Adrenal gland (tissue), 12 donors: ENCODE measurements around the gene COQ6. TPM values are rescaled to one million over a fixed set of nuclear protein-coding genes. Genes with fewer than 3 reads are reported as not detected.

ENCODE experiments used
- DNase-seq, 7 donors: peaks; one replicate each; pipeline ENCODE4 v3.0.0-alpha.2; 2019 to 2020
- H3K27ac ChIP-seq, 5 donors: fragments of 200-600 bp; sonication (generic) in 4 of 5; 1 replicate in 3 of 5; 2 replicates in 2 of 5; pipeline versions ENCODE4 v1.5.1 to v1.8.0; 2016 to 2020; ENCODE audit warnings: mild to moderate bottlenecking in 1 of 5
- H3K27me3 ChIP-seq: fragments of 200-600 bp; 2 replicates; pipeline ENCODE4 v1.8.0; 2021
- H3K36me3 ChIP-seq, 2 donors: fragments of 200-600 bp; replicated peaks in 1 of 2; 1 replicate in 1 of 2; 2 replicates in 1 of 2; pipeline versions ENCODE4 v1.5.1 to v1.8.0; 2018 to 2022
- H3K4me1 ChIP-seq, 2 donors: fragments of 200-600 bp; replicated peaks in 1 of 2; 1 replicate in 1 of 2; 2 replicates in 1 of 2; pipeline versions ENCODE4 v1.5.1 to v1.8.0; 2018 to 2021
- H3K4me3 ChIP-seq, 4 donors: fragments of 200-600 bp; sonication (generic) in 3 of 4; one replicate each; pipeline ENCODE4 v1.5.1; 2016 to 2018
- H3K9me3 ChIP-seq, 3 donors: fragments of 200-600 bp; sonication (generic) in 1 of 3; replicated peaks in 1 of 3; 1 replicate in 2 of 3; 2 replicates in 1 of 3; pipeline versions ENCODE4 v1.5.1 to v1.8.0; 2016 to 2021
- POLR2A ChIP-seq, 2 donors: fragments of 450-650 bp; IDR thresholded peaks; one replicate each; pipeline ENCODE4 v1.6.1; 2017; ENCODE audit warnings: antibody characterized with exemption in 2 of 2, mild to moderate bottlenecking in 2 of 2, moderate library complexity in 1 of 2
- WGBS, 4 donors: extraction: QIAGEN DNeasy Blood & Tissue Kit in 2 of 4; methylation state at CpG; one replicate each; pipeline versions ENCODE4 v1.1.5 to v1.1.7; 2013 to 2017; 5-methylcytosine and 5-hydroxymethylcytosine counted together
- intact Hi-C, 2 donors: fragments of 100-400 bp; cut with DNase I; formaldehyde crosslinking; loops; one replicate each; pipeline versions ENCODE4 v1.14.1 to v1.15.0; 2022 to 2023
- polyA plus RNA-seq, 3 donors: library from polyadenylated mRNA; stranded (reverse); fragments of 200-250 nt in 2 of 3; fragments of 350-450 nt in 1 of 3; fragmentation: Illumina TruSeq in 1 of 3; extraction: RNeasy Lipid Tissue Mini Kit (QIAGEN cat#74804) in 1 of 3; gene quantifications; one replicate each; pipeline ENCODE4 v1.2.3, GENCODE V29; 2013 to 2014
- total RNA-seq, 9 donors: library from RNA; depleted of rRNA in 4 of 9; stranded (reverse); fragments of >200 nt in 4 of 9; fragments of 120-200 nt in 1 of 9; fragmentation: NEBNext Ultra II Directional in 1 of 9; extraction: Animal tissue kit (Norgen Biotek cat#: 25700) in 1 of 9; gene quantifications; one replicate each; pipeline versions ENCODE4 v1.1.0 to v1.2.4, GENCODE V29; 2013 to 2023
- TF ChIP-seq, protein P1 (sequence below), 6 experiments: fragments of 450-650 bp in 4 of 6; fragments of 200-600 bp in 2 of 6; sonication (generic) in 1 of 6; IDR thresholded peaks; 1 replicate in 5 of 6; 2 replicates in 1 of 6; pipeline versions ENCODE4 v1.5.1 to v1.8.0; 2016 to 2021; ENCODE audit warnings: antibody characterized with exemption in 6 of 6, mild to moderate bottlenecking in 2 of 6, moderate library complexity in 1 of 6
- donor health status: healthy with polysubstance abuse.
- donor health status: Bipolar disorder and iron deficiency.
- donor health status: DM: yes; HTN: yes; CAD: no.
- donor health status: DM: no; HTN: no; CAD: no.
- donor health status: DM: no; HTN: no; CAD: no.
- donor health status: DM: yes; HTN: yes; CAD: no.

COQ6 gene
- total and polyA plus RNA-seq, 12 donors, result 37.4 to 144 (median 62.5) TPM

DNA sequence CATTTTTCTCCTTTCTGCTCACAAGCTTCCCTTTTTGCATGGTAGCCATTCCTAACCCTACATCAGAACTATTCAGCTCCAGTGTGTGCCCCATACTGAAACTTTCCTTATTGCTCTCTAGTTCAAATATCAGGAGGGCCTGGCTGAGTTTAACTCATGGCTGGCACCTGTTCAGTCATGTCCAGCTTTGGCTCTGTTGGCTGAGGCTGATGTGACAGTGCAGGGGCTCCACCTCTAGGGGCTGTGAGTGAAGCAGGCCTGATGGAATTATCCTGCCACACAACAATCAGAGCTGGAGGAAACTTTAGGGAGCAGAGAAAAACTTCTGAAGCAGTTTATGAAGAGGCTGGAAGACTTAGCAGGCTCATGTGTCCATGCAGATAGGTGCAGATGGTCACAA lies 8.5 kb downstream of the COQ6 start:
- Histone ChIP-seq H3K9me3 (no peaks in the 10 kb centered on the region), H3K27ac (no peak overlapping the region), H3K27me3 (no peaks in the 10 kb centered on the region), H3K4me3 (no peak overlapping the region), H3K4me1 (no peaks in the 10 kb centered on the region), H3K36me3 (peaks cover 0 to 97% of the 10 kb centered on the region in 2 donors)
- intact Hi-C loops, result loop anchor here in 1 of 2 donors (10.0 kb wide), 1 partner anchor 76 kb away; no protein-coding TSS in a partner anchor
- TF ChIP-seq POLR2A (IDR thresholded peaks at IDR 0.05), result no peak
- TF ChIP-seq, protein P1, sequence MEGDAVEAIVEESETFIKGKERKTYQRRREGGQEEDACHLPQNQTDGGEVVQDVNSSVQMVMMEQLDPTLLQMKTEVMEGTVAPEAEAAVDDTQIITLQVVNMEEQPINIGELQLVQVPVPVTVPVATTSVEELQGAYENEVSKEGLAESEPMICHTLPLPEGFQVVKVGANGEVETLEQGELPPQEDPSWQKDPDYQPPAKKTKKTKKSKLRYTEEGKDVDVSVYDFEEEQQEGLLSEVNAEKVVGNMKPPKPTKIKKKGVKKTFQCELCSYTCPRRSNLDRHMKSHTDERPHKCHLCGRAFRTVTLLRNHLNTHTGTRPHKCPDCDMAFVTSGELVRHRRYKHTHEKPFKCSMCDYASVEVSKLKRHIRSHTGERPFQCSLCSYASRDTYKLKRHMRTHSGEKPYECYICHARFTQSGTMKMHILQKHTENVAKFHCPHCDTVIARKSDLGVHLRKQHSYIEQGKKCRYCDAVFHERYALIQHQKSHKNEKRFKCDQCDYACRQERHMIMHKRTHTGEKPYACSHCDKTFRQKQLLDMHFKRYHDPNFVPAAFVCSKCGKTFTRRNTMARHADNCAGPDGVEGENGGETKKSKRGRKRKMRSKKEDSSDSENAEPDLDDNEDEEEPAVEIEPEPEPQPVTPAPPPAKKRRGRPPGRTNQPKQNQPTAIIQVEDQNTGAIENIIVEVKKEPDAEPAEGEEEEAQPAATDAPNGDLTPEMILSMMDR (IDR thresholded peaks at IDR 0.05), result no peak
- no peak for DNase-seq

DNA sequence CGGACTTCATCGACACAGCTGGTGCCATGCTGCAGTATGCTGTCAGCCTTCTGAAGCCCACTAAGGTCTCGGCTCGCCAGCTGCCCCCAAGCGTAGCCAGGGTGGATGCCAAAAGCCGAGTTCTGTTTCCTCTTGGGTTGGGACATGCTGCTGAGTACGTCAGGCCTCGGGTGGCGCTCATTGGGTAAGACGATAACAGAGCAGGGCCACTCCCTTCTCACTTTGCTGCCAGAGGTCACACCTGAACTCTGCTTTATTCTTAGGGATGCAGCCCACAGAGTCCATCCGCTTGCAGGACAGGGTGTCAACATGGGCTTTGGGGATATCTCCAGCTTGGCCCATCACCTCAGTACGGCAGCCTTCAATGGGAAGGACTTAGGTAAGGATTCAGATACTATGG lies 11.1 kb downstream of the COQ6 start:
- DNase-seq, result no peak
- TF ChIP-seq, protein P1 (IDR thresholded peaks at IDR 0.05), result no peak
- TF ChIP-seq POLR2A (IDR thresholded peaks at IDR 0.05), result no peak
- intact Hi-C loops, result no loop called here
- Histone ChIP-seq H3K4me1 (no peaks in the 10 kb centered on the region), H3K36me3 (peaks cover 0 to 84% of the 10 kb centered on the region in 2 donors), H3K27ac (no peak overlapping the region), H3K27me3 (no peaks in the 10 kb centered on the region), H3K9me3 (no peaks in the 10 kb centered on the region), H3K4me3 (no peak overlapping the region)
- WGBS, 4 donors, result 91 to 95% (median 94%) methylated on average over 11 to 12 of the region's 12 CpGs

DNA sequence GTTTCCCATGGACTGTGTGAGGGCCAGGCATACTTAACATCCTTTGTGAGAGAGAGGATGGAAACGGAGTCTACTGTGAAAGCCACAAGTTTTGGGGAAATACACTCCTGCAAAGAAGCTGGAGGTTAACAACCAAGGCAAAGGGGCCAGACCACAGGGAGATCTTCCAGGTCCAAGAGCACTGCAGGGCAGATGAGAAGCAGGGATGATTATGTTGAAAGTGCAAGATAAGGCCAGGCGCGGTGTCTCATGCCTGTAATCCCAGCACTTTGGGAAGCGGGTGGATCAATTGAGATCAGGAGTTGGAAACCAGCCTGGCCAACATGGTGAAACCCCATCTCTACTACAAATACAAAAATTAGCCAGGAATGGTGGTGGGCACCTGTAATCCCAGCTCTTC lies 15.1 kb downstream of the COQ6 start:
- TF ChIP-seq, protein P1 (IDR thresholded peaks at IDR 0.05), result no peak
- no peak for TF ChIP-seq POLR2A (IDR thresholded peaks at IDR 0.05)
- H3K36me3 ChIP-seq, result peaks cover 0 to 58% of the 10 kb centered on the region in 2 donors
- no peaks in the 10 kb centered on the region for H3K27me3 ChIP-seq
- no peaks in the 10 kb centered on the region for H3K9me3 ChIP-seq
- intact Hi-C loops, result no loop called here
- no peak overlapping the region for H3K27ac ChIP-seq
- no peaks in the 10 kb centered on the region for H3K4me1 ChIP-seq
- DNase-seq, result no peak
- H3K4me3 ChIP-seq, result no peak overlapping the region
- WGBS, 4 donors, result 82 to 100% (median 97%) methylated on average over 4 of the region's 4 CpGs

DNA sequence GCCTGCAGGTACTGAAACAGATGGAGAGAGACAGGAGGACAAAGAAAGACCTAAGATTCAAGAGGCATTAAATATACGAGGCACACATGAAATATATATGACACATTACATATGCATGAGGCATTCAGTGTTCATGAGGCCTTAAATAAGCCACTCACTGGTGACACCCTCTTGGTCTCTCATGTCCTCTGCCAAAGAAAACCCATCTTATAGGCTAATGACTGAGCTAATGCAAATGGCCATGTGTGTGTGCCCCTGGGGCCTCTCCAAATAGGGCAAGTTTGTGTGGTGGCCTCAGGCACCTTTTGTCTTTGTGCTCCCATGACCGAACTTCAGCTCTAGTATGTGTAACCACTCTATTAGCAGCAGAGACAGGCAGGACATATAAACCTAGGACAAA lies 18.8 kb downstream of the COQ6 start:
- H3K4me3 ChIP-seq, result no peak overlapping the region
- no peak overlapping the region for H3K27ac ChIP-seq
- H3K4me1 ChIP-seq, result no peaks in the 10 kb centered on the region
- WGBS, 4 donors, result 92 to 100% (median 95%) methylated on average over 2 of the region's 2 CpGs
- TF ChIP-seq, protein P1 (IDR thresholded peaks at IDR 0.05), result no peak
- no peak for TF ChIP-seq POLR2A (IDR thresholded peaks at IDR 0.05)
- peaks cover 0 to 21% of the 10 kb centered on the region in 2 donors for H3K36me3 ChIP-seq
- H3K27me3 ChIP-seq, result no peaks in the 10 kb centered on the region
- no peak for DNase-seq
- H3K9me3 ChIP-seq, result no peaks in the 10 kb centered on the region
- intact Hi-C loops, result no loop called here
